GM12878 (cell line): Measurements from ENCODE around the gene E2F1. TPM values are rescaled to one million over a fixed set of nuclear protein-coding genes. Genes with fewer than 3 reads are reported as not detected.
"Not testable (repeated sequence)": the region's sequence is repeated elsewhere in the genome, so short reads cannot be mapped to it uniquely, and the experiment has no call there.

ENCODE experiments used
- ATAC-seq: fragments of 200-7000 bp; cut with Tn5 transposase; 3 replicates; pipeline ENCODE4 v1.9.1; 2020; ENCODE audit warnings: mild to moderate bottlenecking, moderate library complexity
- BruUV-seq: library from RNA; stranded (reverse); fragments of 400-500 nt; replicated peaks from 2 replicates; lab custom pipeline; 2021; lab: Mats Ljungman, UMichigan
- CTCF ChIA-PET: fragments of 300-600 bp; sonication (Branson Sonifier 250); formaldehyde crosslinking; extraction: SDS; loops from one replicate; lab custom pipeline; 2021; ENCODE audit warnings: inconsistent platforms; lab: Yijun Ruan, JAX
- POLR2A ChIA-PET: fragments of 350-600 bp; formaldehyde crosslinking; extraction: SDS; loops from one replicate; lab custom pipeline; 2021; ENCODE audit warnings: inconsistent platforms; lab: Charles Lee
- RAD21 ChIA-PET: fragments of 300-600 bp; sonication (Branson Sonifier 250); formaldehyde crosslinking; loops from one replicate; lab custom pipeline; 2023; ENCODE audit warnings: antibody characterized with exemption; ENCODE audit not compliant: unreplicated experiment; lab: Charles Lee
- SMC1A ChIA-PET: fragments of 300-600 bp; sonication (Branson Sonifier 250); formaldehyde crosslinking; loops from one replicate; lab custom pipeline; 2023; ENCODE audit not compliant: unreplicated experiment, uncharacterized antibody; lab: Charles Lee
- DNase-seq: peaks from one replicate; pipeline ENCODE4 v3.0.0-alpha.2; 2011; ENCODE audit warnings: low read depth, low spot score
- FAIRE-seq: peaks from 3 replicates; lab custom pipeline; 2011; peaks lifted over from hg19 to GRCh38; lab: Jason Lieb, UNC
- H2AFZ ChIP-seq: 2 replicates; pipeline ENCODE4 v1.6.0; 2011; ENCODE audit warnings: low read depth, low read length, control low read depth; ENCODE audit not compliant: control insufficient read depth
- H3K27ac ChIP-seq: 2 replicates; pipeline ENCODE4 v1.5.1; 2011; ENCODE audit warnings: control low read depth; ENCODE audit not compliant: control insufficient read depth, insufficient read depth
- H3K27me3 ChIP-seq, 2 experiments: replicated peaks in 1 of 2; 2 replicates each; pipeline versions ENCODE4 v1.6.0 to v1.6.1; 2011; ENCODE audit warnings: low read length in 1 of 2; ENCODE audit not compliant: control insufficient read depth in 2 of 2, insufficient read depth in 2 of 2
- H3K36me3 ChIP-seq, 2 experiments: 2 replicates each; pipeline ENCODE4 v1.5.1; 2011; ENCODE audit warnings: low read length in 1 of 2; ENCODE audit not compliant: control insufficient read depth in 2 of 2, insufficient read depth in 2 of 2
- H3K4me1 ChIP-seq: 2 replicates; pipeline ENCODE4 v1.6.1; 2011; ENCODE audit warnings: mild to moderate bottlenecking, low read length, moderate library complexity, mixed read lengths; ENCODE audit not compliant: control insufficient read depth, insufficient read depth
- H3K4me2 ChIP-seq: 2 replicates; pipeline ENCODE4 v1.6.0; 2011; ENCODE audit warnings: control low read depth; ENCODE audit not compliant: control insufficient read depth, insufficient read depth
- H3K4me3 ChIP-seq: fragments of 200-600 bp; sonication (generic); 2 replicates; pipeline ENCODE4 v1.5.1; 2016
- H3K79me2 ChIP-seq: 2 replicates; pipeline ENCODE4 v1.6.0; 2011; ENCODE audit warnings: low read length; ENCODE audit not compliant: control insufficient read depth, insufficient read depth
- H3K9ac ChIP-seq: 2 replicates; pipeline ENCODE4 v1.8.0; 2011; ENCODE audit warnings: low read length, control low read depth, mixed read lengths; ENCODE audit not compliant: control insufficient read depth, insufficient read depth
- H3K9me3 ChIP-seq: replicated peaks from 3 replicates; pipeline ENCODE4 v1.5.1; 2011; ENCODE audit warnings: mild to moderate bottlenecking, low read length; ENCODE audit not compliant: control insufficient read depth, insufficient read depth
- H4K20me1 ChIP-seq: 2 replicates; pipeline ENCODE4 v1.6.0; 2011; ENCODE audit not compliant: control insufficient read depth, insufficient read depth
- ASH2L ChIP-seq: fragments of 300-600, 200-600 bp; sonication (generic); IDR thresholded peaks from 2 replicates; pipeline ENCODE4 v1.6.1; 2017; ENCODE audit warnings: low read depth, mild to moderate bottlenecking, borderline replicate concordance
- CBX5 ChIP-seq: sonication (generic); IDR thresholded peaks from 2 replicates; pipeline ENCODE4 v1.6.1; 2016; ENCODE audit warnings: low read depth, moderate library complexity, mild to moderate bottlenecking, inconsistent platforms
- FOXK2 ChIP-seq: fragments of 450-650 bp; IDR thresholded peaks from 2 replicates; pipeline ENCODE4 v1.6.1; 2017; ENCODE audit warnings: mild to moderate bottlenecking, moderate library complexity
- HDAC2 ChIP-seq: fragments of 200-600 bp; sonication (generic); IDR thresholded peaks from 2 replicates; pipeline ENCODE4 v1.6.1; 2017
- HDAC6 ChIP-seq: fragments of 200-600 bp; sonication (generic); IDR thresholded peaks from one replicate; pipeline ENCODE4 v1.8.0; 2017; ENCODE audit warnings: antibody characterized with exemption; ENCODE audit not compliant: unreplicated experiment
- JUND ChIP-seq: IDR thresholded peaks from 2 replicates; pipeline ENCODE4 v1.6.1; 2012; ENCODE audit warnings: low read depth, mild to moderate bottlenecking, low read length, improper control_type of control experiment, moderate library complexity
- RB1 ChIP-seq: fragments of 450-650 bp; formaldehyde crosslinking; IDR thresholded peaks from 2 replicates; pipeline ENCODE4 v1.6.1; 2017; ENCODE audit warnings: mild to moderate bottlenecking, borderline replicate concordance
- SP1 ChIP-seq: IDR thresholded peaks from one replicate; pipeline ENCODE4 v1.6.1; 2011; ENCODE audit warnings: low read depth, low read length
- STAT3 ChIP-seq: IDR thresholded peaks from 2 replicates; pipeline ENCODE4 v1.6.1; 2011; ENCODE audit warnings: low read depth, low read length, improper control_type of control experiment
- ZNF274 ChIP-seq: IDR thresholded peaks from one replicate; pipeline ENCODE4 v1.8.0; 2011; ENCODE audit not compliant: insufficient read length, insufficient read depth
- WGBS: methylation state at CpG from one replicate; pipeline ENCODE4 v1.1.6; 2016; ENCODE audit warnings: low lambda C conversion rate; ENCODE audit not compliant: insufficient replicate concordance, insufficient coverage; ENCODE audit errors: missing lambda C conversion rate; 5-methylcytosine and 5-hydroxymethylcytosine counted together
- in situ Hi-C: fragments of 300-500 bp; cut with MboI; formaldehyde crosslinking; loops from 9 replicates; pipeline ENCODE4 v1.14.3; 2018; ENCODE audit warnings: mixed read lengths
- intact Hi-C: fragments of 100-400 bp; cut with micrococcal nuclease; formaldehyde crosslinking; loops from one replicate; pipeline ENCODE4 v1.14.2; 2022; ENCODE audit not compliant: unreplicated experiment
- polyA plus RNA-seq, 11 experiments: library from polyadenylated mRNA; depleted of rRNA in 4 of 11; unstranded in 6 of 11; stranded (reverse) in 5 of 11; fragments of >200 nt; fragmentation: Nextera tagmentation in 4 of 11; fragmentation: Illumina TruSeq in 1 of 11; extraction: Ambion mirVana in 4 of 11; extraction: Trizol in 1 of 11; gene quantifications; 1 replicate in 1 of 11; 2 replicates in 10 of 11; pipeline versions ENCODE4 v1.2.1 to v1.2.3, GENCODE V29; 2011 to 2016; ENCODE audit warnings: inconsistent platforms in 2 of 11, missing spikeins in 2 of 11, low read depth in 1 of 11
- total RNA-seq, 4 experiments: library from RNA; depleted of rRNA in 3 of 4; stranded (reverse); fragments of >200 nt in 3 of 4; fragmentation: Illumina TruSeq in 1 of 4; extraction: Trizol in 1 of 4; gene quantifications; 2 replicates each; pipeline versions ENCODE4 v1.2.1 to v1.2.3, GENCODE V29; 2013 to 2021
- TF ChIP-seq, protein P1 (sequence below): fragments of 450-650 bp; formaldehyde crosslinking; IDR thresholded peaks from 2 replicates; pipeline ENCODE4 v1.4.0; 2020; ENCODE audit warnings: mild to moderate bottlenecking, moderate library complexity

Gene E2F1
- total and polyA plus RNA-seq, 10 of the 15 experiments (the other 5 are each of a cell fraction or from before 2014, with no cell fraction given): 0.29 to 50.2 (median 19.7) TPM

DNA sequence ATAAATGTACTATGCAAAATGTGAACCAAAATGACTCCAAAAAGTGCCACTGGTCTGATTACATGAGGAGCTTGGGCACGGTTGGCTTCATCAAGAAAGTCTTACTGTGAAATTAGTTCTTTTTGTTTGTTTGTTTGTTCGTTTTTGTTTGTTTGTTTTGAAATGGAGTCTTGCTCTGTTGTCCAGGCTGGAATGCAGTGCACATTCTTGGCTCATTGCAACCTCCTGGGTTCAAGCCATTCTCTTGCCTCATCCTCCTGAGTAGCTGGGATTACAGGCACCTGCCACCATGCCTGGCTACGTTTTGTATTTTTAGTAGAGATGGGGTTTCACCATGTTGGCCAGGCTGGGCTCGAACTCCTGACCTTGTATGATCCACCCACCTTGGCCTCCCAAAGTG is 54.3 kb downstream of the E2F1 start:
- CTCF ChIA-PET: interaction anchor here (0.9 kb wide), 1 partner anchor 47 kb away, joined by 3 read pairs; no protein-coding TSS in a partner anchor
- H3K36me3 ChIP-seq, intact Hi-C loops, H4K20me1 ChIP-seq, H3K27ac ChIP-seq, POLR2A ChIA-PET, H3K9ac ChIP-seq, H3K4me2 ChIP-seq, H3K79me2 ChIP-seq, H3K4me3 ChIP-seq, H3K9me3 ChIP-seq, H3K4me1 ChIP-seq, RAD21 ChIA-PET, ATAC-seq, H2AFZ ChIP-seq, DNase-seq, H3K27me3 ChIP-seq, BruUV-seq, in situ Hi-C loops, FAIRE-seq: not testable (repeated sequence)
- SMC1A ChIA-PET: interaction anchor here (1.2 kb wide), 1 partner anchor 31 kb away, joined by 3 read pairs; no protein-coding TSS in a partner anchor
- WGBS: 54% methylated on average over 4 of the region's 4 CpGs

DNA sequence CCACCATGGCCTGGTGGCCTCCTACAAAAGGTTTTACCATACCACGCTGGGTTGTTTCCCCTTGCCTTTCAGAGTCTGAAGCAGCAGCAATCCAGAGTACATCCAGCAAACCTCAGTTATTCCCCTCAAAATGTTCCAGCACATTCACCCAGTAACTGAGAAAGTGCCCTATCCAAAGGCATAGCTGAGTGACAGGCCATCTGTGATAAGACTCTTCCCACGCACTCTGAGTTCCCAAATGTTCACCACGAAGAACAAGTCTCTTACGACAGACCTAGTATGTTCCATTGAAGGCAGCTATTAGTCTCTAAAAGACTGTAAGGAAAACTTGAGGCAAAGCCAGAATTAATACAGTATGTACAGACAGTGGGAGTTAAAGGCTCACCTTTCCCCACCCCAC is 55.7 kb downstream of the E2F1 start:
- Histone ChIP-seq H3K9me3 (no peaks in the 10 kb centered on the region), H3K27ac (no peak overlapping the region), H3K36me3 (peaks cover 0 to 5% of the 10 kb centered on the region in 2 experiments; a peak in 2 of 4 replicates), H3K4me3 (no peak overlapping the region), H2AFZ (no peak overlapping the region), H3K79me2 (no peaks in the 10 kb centered on the region), H3K27me3 (no peaks in the 10 kb centered on the region), H3K4me1 (no peaks in the 10 kb centered on the region), H4K20me1 (no peaks in the 10 kb centered on the region), H3K4me2 (no peak overlapping the region), H3K9ac (no peak overlapping the region)
- ChIA-PET RAD21 (no interaction called here), POLR2A (no interaction called here), SMC1A (no interaction called here), CTCF (interaction anchor here (0.9 kb wide), 1 partner anchor 36 kb away, joined by 3 read pairs; the partner anchor contains the start of gene ACTL10)
- in situ Hi-C loops: no loop called here
- intact Hi-C loops: no loop called here
- no peak for DNase-seq
- no TSS peak for BruUV-seq
- FAIRE-seq: no peak
- 99% methylated on average over 4 of the region's 4 CpGs for WGBS
- no peak for ATAC-seq
- TF ChIP-seq STAT3: no peak
- TF ChIP-seq FOXK2: no peak
- no peak for TF ChIP-seq SP1
- TF ChIP-seq HDAC6: no peak
- no peak for TF ChIP-seq RB1
- TF ChIP-seq, protein P1, sequence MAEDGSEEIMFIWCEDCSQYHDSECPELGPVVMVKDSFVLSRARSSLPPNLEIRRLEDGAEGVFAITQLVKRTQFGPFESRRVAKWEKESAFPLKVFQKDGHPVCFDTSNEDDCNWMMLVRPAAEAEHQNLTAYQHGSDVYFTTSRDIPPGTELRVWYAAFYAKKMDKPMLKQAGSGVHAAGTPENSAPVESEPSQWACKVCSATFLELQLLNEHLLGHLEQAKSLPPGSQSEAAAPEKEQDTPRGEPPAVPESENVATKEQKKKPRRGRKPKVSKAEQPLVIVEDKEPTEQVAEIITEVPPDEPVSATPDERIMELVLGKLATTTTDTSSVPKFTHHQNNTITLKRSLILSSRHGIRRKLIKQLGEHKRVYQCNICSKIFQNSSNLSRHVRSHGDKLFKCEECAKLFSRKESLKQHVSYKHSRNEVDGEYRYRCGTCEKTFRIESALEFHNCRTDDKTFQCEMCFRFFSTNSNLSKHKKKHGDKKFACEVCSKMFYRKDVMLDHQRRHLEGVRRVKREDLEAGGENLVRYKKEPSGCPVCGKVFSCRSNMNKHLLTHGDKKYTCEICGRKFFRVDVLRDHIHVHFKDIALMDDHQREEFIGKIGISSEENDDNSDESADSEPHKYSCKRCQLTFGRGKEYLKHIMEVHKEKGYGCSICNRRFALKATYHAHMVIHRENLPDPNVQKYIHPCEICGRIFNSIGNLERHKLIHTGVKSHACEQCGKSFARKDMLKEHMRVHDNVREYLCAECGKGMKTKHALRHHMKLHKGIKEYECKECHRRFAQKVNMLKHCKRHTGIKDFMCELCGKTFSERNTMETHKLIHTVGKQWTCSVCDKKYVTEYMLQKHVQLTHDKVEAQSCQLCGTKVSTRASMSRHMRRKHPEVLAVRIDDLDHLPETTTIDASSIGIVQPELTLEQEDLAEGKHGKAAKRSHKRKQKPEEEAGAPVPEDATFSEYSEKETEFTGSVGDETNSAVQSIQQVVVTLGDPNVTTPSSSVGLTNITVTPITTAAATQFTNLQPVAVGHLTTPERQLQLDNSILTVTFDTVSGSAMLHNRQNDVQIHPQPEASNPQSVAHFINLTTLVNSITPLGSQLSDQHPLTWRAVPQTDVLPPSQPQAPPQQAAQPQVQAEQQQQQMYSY: no peak
- TF ChIP-seq HDAC2: no peak
- no peak for TF ChIP-seq ASH2L
- no peak for TF ChIP-seq CBX5
- no peak for TF ChIP-seq ZNF274
- TF ChIP-seq JUND: no peak
